PFSK-1 (cell line): Measurements from ENCODE around the gene NME3.

Experiments
- FOXP2 ChIP-seq: optimal IDR thresholded peaks from 2 replicates; pipeline ENCODE3; 2011; ENCODE audit warnings: borderline replicate concordance, control low read depth, inconsistent platforms; ENCODE audit not compliant: insufficient read depth; ENCODE audit errors: extremely low read length, extremely low read depth
- POLR2AphosphoS5 ChIP-seq: IDR thresholded peaks from 2 replicates; pipeline ENCODE4 v1.6.1; 2012; ENCODE audit warnings: low read depth, mild to moderate bottlenecking, control low read depth, low read length, moderate library complexity
- SIN3A ChIP-seq: IDR thresholded peaks from 2 replicates; pipeline ENCODE4 v1.6.1; 2012; ENCODE audit warnings: mild to moderate bottlenecking, low read length, moderate library complexity, borderline replicate concordance; ENCODE audit not compliant: insufficient read depth
- TAF1 ChIP-seq: IDR thresholded peaks from 2 replicates; pipeline ENCODE4 v1.6.1; 2012; ENCODE audit warnings: low read length, control low read depth, borderline replicate concordance; ENCODE audit not compliant: insufficient read depth
- TF ChIP-seq, protein P1 (sequence below), 2 experiments: IDR thresholded peaks; 2 replicates each; pipeline versions ENCODE4 v1.6.1 to v1.8.0; 2011 to 2012; ENCODE audit warnings: low read depth in 2 of 2, low read length in 2 of 2, control low read depth in 1 of 2, inconsistent platforms in 1 of 2, mild to moderate bottlenecking in 1 of 2, moderate library complexity in 1 of 2; ENCODE audit not compliant: insufficient read depth in 1 of 2

The NME3 gene

GRCh38 chr16:1744338-1744840, 27.0 kb downstream of the NME3 start:
- TF ChIP-seq TAF1: no peak
- TF ChIP-seq, protein P1, sequence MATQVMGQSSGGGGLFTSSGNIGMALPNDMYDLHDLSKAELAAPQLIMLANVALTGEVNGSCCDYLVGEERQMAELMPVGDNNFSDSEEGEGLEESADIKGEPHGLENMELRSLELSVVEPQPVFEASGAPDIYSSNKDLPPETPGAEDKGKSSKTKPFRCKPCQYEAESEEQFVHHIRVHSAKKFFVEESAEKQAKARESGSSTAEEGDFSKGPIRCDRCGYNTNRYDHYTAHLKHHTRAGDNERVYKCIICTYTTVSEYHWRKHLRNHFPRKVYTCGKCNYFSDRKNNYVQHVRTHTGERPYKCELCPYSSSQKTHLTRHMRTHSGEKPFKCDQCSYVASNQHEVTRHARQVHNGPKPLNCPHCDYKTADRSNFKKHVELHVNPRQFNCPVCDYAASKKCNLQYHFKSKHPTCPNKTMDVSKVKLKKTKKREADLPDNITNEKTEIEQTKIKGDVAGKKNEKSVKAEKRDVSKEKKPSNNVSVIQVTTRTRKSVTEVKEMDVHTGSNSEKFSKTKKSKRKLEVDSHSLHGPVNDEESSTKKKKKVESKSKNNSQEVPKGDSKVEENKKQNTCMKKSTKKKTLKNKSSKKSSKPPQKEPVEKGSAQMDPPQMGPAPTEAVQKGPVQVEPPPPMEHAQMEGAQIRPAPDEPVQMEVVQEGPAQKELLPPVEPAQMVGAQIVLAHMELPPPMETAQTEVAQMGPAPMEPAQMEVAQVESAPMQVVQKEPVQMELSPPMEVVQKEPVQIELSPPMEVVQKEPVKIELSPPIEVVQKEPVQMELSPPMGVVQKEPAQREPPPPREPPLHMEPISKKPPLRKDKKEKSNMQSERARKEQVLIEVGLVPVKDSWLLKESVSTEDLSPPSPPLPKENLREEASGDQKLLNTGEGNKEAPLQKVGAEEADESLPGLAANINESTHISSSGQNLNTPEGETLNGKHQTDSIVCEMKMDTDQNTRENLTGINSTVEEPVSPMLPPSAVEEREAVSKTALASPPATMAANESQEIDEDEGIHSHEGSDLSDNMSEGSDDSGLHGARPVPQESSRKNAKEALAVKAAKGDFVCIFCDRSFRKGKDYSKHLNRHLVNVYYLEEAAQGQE (IDR thresholded peaks at IDR 0.05; ENCODE audit: insufficient read depth in 1 of 2, low read depth in 2 of 2, low read length in 2 of 2): no peak
- no peak for TF ChIP-seq POLR2AphosphoS5
- TF ChIP-seq SIN3A: no peak
- TF ChIP-seq FOXP2: no peak

DNA sequence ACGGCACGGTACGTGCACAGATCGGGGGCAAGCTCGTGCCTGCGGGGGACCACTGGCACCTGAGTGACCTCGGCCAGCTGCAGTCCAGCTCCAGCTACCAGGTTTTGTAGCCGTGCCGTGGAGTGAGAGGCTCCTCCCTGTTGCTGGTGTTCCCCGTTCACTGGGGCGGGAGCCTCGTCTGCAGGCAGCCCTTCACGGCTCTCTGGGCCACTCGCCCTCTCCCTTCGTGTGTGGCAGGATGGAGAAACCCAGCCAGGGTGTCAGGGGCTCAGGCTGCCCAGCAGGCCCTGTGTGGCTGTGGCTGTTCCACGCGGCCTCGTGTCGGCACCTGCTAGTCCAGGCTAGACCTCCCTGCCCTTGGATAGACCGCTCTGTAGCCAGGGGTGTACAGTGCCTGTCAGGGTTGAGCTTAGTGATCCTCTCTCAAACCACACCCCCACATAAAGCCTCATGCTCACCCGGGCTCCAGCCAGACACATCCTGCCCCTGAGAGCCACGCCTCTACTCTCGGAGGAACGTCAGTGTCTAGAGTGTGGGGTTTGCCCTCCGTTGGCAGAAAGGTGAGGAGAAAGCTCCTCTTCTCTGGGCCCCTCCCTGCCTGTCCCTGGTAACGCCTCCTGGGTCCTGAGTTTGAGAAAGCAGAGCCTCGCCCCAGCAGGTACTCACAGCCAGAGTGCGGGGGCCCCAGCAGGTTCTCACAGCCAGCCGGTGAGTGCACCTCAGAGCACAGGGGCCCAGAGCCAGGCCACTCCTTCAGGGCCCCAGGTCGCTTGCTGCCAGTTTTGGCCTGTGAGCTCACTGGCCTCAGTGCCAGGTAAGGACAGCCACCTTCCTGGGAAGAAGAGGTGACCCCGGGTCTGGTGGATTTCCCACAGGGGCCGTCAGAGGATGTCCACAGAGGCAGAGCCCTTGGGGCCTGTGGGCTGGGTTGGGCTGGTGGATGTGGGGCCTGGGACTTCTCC, 27.7 kb downstream of the NME3 start:
- TF ChIP-seq POLR2AphosphoS5 (no peak), SIN3A (no peak), FOXP2 (no peak), TAF1 (no peak)
- TF ChIP-seq, protein P1 (IDR thresholded peaks at IDR 0.05; ENCODE audit: insufficient read depth in 1 of 2, low read depth in 2 of 2, low read length in 2 of 2): no peak

- TF ChIP-seq, protein P1 (IDR thresholded peaks at IDR 0.05; ENCODE audit: insufficient read depth in 1 of 2, low read depth in 2 of 2, low read length in 2 of 2): no peak
- TF ChIP-seq SIN3A: no peak
- no peak for TF ChIP-seq TAF1
These were observed 29.7 kb downstream of the NME3 start for GRCh38 chr16:1741553-1742165.

GRCh38 chr16:1740781-1741490, 30.4 kb downstream of the NME3 start:
- TF ChIP-seq FOXP2: no peak
- TF ChIP-seq POLR2AphosphoS5: no peak
- TF ChIP-seq, protein P1 (IDR thresholded peaks at IDR 0.05; ENCODE audit: insufficient read depth in 1 of 2, low read depth in 2 of 2, low read length in 2 of 2): no peak
- no peak for TF ChIP-seq SIN3A
- TF ChIP-seq TAF1: no peak
